PC-3 (cell line): Measurements from ENCODE around the gene CPA3. TPM values are rescaled to one million over a fixed set of nuclear protein-coding genes. Genes with fewer than 3 reads are reported as not detected.

Source experiments
- ATAC-seq: fragments of 200-7000 bp; cut with Tn5 transposase; 2 replicates; pipeline ENCODE4 v1.9.1; 2020; ENCODE audit warnings: mild to moderate bottlenecking, moderate library complexity
- BruUV-seq: library from RNA; stranded (reverse); fragments of 400-500 nt; replicated peaks from 2 replicates; lab custom pipeline; 2021; lab: Mats Ljungman, UMichigan
- CTCF ChIA-PET: fragments of 300-600 bp; sonication (Branson Sonifier 250); formaldehyde crosslinking; loops from one replicate; lab custom pipeline; 2022; ENCODE audit warnings: antibody characterized with exemption; lab: Charles Lee
- POLR2A ChIA-PET: fragments of 300-600 bp; sonication (Branson Sonifier 250); formaldehyde crosslinking; loops from one replicate; lab custom pipeline; 2022; ENCODE audit warnings: antibody characterized with exemption; ENCODE audit not compliant: unreplicated experiment; lab: Charles Lee
- DNase-seq: peaks from one replicate; pipeline ENCODE4 v3.0.0-alpha.2; 2015
- H2AFZ ChIP-seq: fragments of 300-600 bp; sonication (generic); 2 replicates; pipeline ENCODE4 v1.6.0; 2016; ENCODE audit warnings: antibody characterized with exemption, low read length
- H3F3A ChIP-seq: fragments of 300-600 bp; sonication (generic); one replicate; pipeline ENCODE4 v1.6.0; 2017; ENCODE audit warnings: antibody characterized with exemption, low read length, control low read depth, mild to moderate bottlenecking; ENCODE audit not compliant: unreplicated experiment
- H3K27ac ChIP-seq: fragments of 300-600 bp; sonication (generic); 2 replicates; pipeline ENCODE4 v1.5.1; 2016; ENCODE audit warnings: mild to moderate bottlenecking, low read length
- H3K27me3 ChIP-seq: fragments of 300-600 bp; sonication (generic); 2 replicates; pipeline ENCODE4 v1.6.1; 2016; ENCODE audit warnings: low read length, mixed read lengths
- H3K36me3 ChIP-seq: fragments of 300-600 bp; sonication (generic); 2 replicates; pipeline ENCODE4 v1.6.1; 2016; ENCODE audit warnings: low read depth, mixed run types, low read length, mixed read lengths
- H3K4me1 ChIP-seq: fragments of 300-600 bp; sonication (generic); 2 replicates; pipeline ENCODE4 v1.5.1; 2016; ENCODE audit warnings: low read length; ENCODE audit not compliant: insufficient read depth
- H3K4me2 ChIP-seq: fragments of 300-600 bp; sonication (generic); 2 replicates; pipeline ENCODE4 v1.6.0; 2016; ENCODE audit warnings: low read length
- H3K4me3 ChIP-seq: fragments of 300-600 bp; sonication (generic); 2 replicates; pipeline ENCODE4 v1.5.1; 2016; ENCODE audit warnings: mild to moderate bottlenecking, low read length, mixed read lengths
- H3K79me2 ChIP-seq: fragments of 300-600 bp; sonication (generic); 2 replicates; pipeline ENCODE4 v1.6.1; 2017; ENCODE audit warnings: low read length, mixed read lengths
- H3K9ac ChIP-seq: fragments of 300-600 bp; sonication (generic); 2 replicates; pipeline ENCODE4 v1.6.0; 2016; ENCODE audit warnings: mild to moderate bottlenecking, low read length
- H3K9me2 ChIP-seq: fragments of 300-600 bp; sonication (generic); replicated peaks from 2 replicates; pipeline ENCODE4 v1.6.1; 2016; ENCODE audit warnings: mixed run types, low read length, mixed read lengths
- H3K9me3 ChIP-seq: fragments of 300-600 bp; sonication (generic); 2 replicates; pipeline ENCODE4 v1.6.1; 2016; ENCODE audit warnings: low read length, mixed read lengths
- H4K20me1 ChIP-seq: fragments of 300-600 bp; sonication (generic); 2 replicates; pipeline ENCODE4 v1.6.1; 2016; ENCODE audit warnings: low read length, mixed read lengths
- CTCF ChIP-seq: fragments of 300-600 bp; sonication (generic); conservative IDR thresholded peaks from 2 replicates; pipeline ENCODE4 v1.5.1; 2017; ENCODE audit warnings: antibody characterized with exemption, low read depth, mild to moderate bottlenecking, low read length
- EZH2 ChIP-seq: fragments of 300-600 bp; sonication (generic); IDR thresholded peaks from one replicate; pipeline ENCODE4 v1.6.1; 2017; ENCODE audit warnings: antibody characterized with exemption, mild to moderate bottlenecking, low read length; ENCODE audit not compliant: unreplicated experiment
- EZH2phosphoT487 ChIP-seq: fragments of 300-600 bp; sonication (generic); IDR thresholded peaks from 2 replicates; pipeline ENCODE4 v1.6.1; 2018; ENCODE audit warnings: mild to moderate bottlenecking, antibody characterized with exemption, low read length, borderline replicate concordance
- intact Hi-C: fragments of 100-400 bp; cut with micrococcal nuclease; formaldehyde crosslinking; loops from 2 replicates; pipeline ENCODE4 v1.9.0; 2023
- total RNA-seq: library from RNA; depleted of rRNA; stranded (reverse); fragments of >200 nt; gene quantifications from 2 replicates; pipeline ENCODE4 v1.2.3, GENCODE V29; 2014

CPA3 gene
- total RNA-seq, 1 experiment from 2014 or later: not detected

- ChIA-PET CTCF (no interaction called here), POLR2A (no interaction called here)
- no peak overlapping the region for H2AFZ ChIP-seq
- H3K79me2 ChIP-seq: no peaks in the 10 kb centered on the region
- no peak overlapping the region for H3K4me3 ChIP-seq
- no peaks in the 10 kb centered on the region for H3F3A ChIP-seq
- H3K4me1 ChIP-seq: no peaks in the 10 kb centered on the region; the same call in 1 of the 2 replicates
- ATAC-seq: no peak
- H3K4me2 ChIP-seq: no peak overlapping the region
- no peaks in the 10 kb centered on the region for H3K9me3 ChIP-seq
- TF ChIP-seq EZH2: no peak
- TF ChIP-seq CTCF: no peak
- TF ChIP-seq EZH2phosphoT487: no peak
- no peaks in the 10 kb centered on the region for H4K20me1 ChIP-seq
- H3K9ac ChIP-seq: no peak overlapping the region
- H3K27me3 ChIP-seq: peaks cover 14% of the 10 kb centered on the region
- intact Hi-C loops: no loop called here
- DNase-seq: no peak
- H3K9me2 ChIP-seq: no peaks in the 10 kb centered on the region
- no peaks in the 10 kb centered on the region for H3K36me3 ChIP-seq
- no peak overlapping the region for H3K27ac ChIP-seq
- BruUV-seq: no TSS peak
Measured at GRCh38 chr3:148881286-148881685, 16.2 kb downstream of the CPA3 start.

GRCh38 chr3:148882288-148882687 is 17.2 kb downstream of the CPA3 start:
- ChIA-PET CTCF (no interaction called here), POLR2A (no interaction called here)
- Histone ChIP-seq H4K20me1 (no peaks in the 10 kb centered on the region), H3K9me2 (no peaks in the 10 kb centered on the region), H3K9ac (no peak overlapping the region), H3F3A (no peaks in the 10 kb centered on the region), H3K4me2 (no peak overlapping the region), H3K27me3 (peaks cover 23% of the 10 kb centered on the region), H3K36me3 (no peaks in the 10 kb centered on the region), H3K4me1 (no peaks in the 10 kb centered on the region; the same call in 1 of the 2 replicates), H3K27ac (no peak overlapping the region), H3K4me3 (no peak overlapping the region), H3K79me2 (no peaks in the 10 kb centered on the region), H3K9me3 (no peaks in the 10 kb centered on the region), H2AFZ (no peak overlapping the region)
- BruUV-seq: no TSS peak
- no peak for ATAC-seq
- intact Hi-C loops: no loop called here
- TF ChIP-seq CTCF: no peak
- no peak for TF ChIP-seq EZH2
- no peak for TF ChIP-seq EZH2phosphoT487
- peak; percentile 41 for DNase-seq

- no peaks in the 10 kb centered on the region for H3K36me3 ChIP-seq
- no peak overlapping the region for H3K4me2 ChIP-seq
- H3F3A ChIP-seq: no peaks in the 10 kb centered on the region
- peaks cover 22% of the 10 kb centered on the region for H3K27me3 ChIP-seq
- no peak overlapping the region for H2AFZ ChIP-seq
- no TSS peak for BruUV-seq
- H3K9ac ChIP-seq: no peak overlapping the region
- H3K79me2 ChIP-seq: no peaks in the 10 kb centered on the region
- ATAC-seq (no peak), DNase-seq (no peak)
- H3K9me3 ChIP-seq: no peaks in the 10 kb centered on the region
- no peaks in the 10 kb centered on the region for H3K9me2 ChIP-seq
- CTCF ChIA-PET: no interaction called here
- no peaks in the 10 kb centered on the region; the same call in 1 of the 2 replicates for H3K4me1 ChIP-seq
- TF ChIP-seq CTCF (no peak), EZH2phosphoT487 (no peak), EZH2 (no peak)
- intact Hi-C loops: no loop called here
- H3K27ac ChIP-seq: no peak overlapping the region
- no peaks in the 10 kb centered on the region for H4K20me1 ChIP-seq
- POLR2A ChIA-PET: no interaction called here
- H3K4me3 ChIP-seq: no peak overlapping the region
Measured at GRCh38 chr3:148883163-148883562, 18.1 kb downstream of the CPA3 start.
